IMR-90 (cell line): ENCODE data around the gene RPUSD4. TPM values are rescaled to one million over a fixed set of nuclear protein-coding genes. Genes with fewer than 3 reads are reported as not detected.

Source experiments
- ATAC-seq: fragments of 200-7000 bp; cut with Tn5 transposase; 2 replicates; pipeline ENCODE4 v1.9.1; 2020; ENCODE audit warnings: low read depth, mild to moderate bottlenecking, moderate library complexity
- BruUV-seq: library from RNA; stranded (reverse); fragments of 400-500 nt; replicated peaks from 2 replicates; lab custom pipeline; 2021; lab: Mats Ljungman, UMichigan
- CTCF ChIA-PET: fragments of 300-600 bp; formaldehyde crosslinking; extraction: SDS; loops from one replicate; lab custom pipeline; 2021; ENCODE audit warnings: antibody characterized with exemption; lab: Yijun Ruan, JAX
- POLR2A ChIA-PET: fragments of 300-600 bp; sonication (Branson Sonifier 250); formaldehyde crosslinking; loops from one replicate; lab custom pipeline; 2022; ENCODE audit warnings: antibody characterized with exemption; ENCODE audit not compliant: unreplicated experiment; lab: Charles Lee
- DNase-seq: peaks from one replicate; pipeline ENCODE4 v3.0.0; 2013
- H2AFZ ChIP-seq: replicated peaks from 2 replicates; pipeline ENCODE3; 2013; ENCODE audit warnings: low read length, mild to moderate bottlenecking; ENCODE audit not compliant: poor library complexity
- H2AK5ac ChIP-seq: 2 replicates; pipeline ENCODE4 v1.6.1; 2013; ENCODE audit warnings: low read depth, low read length, inconsistent platforms
- H2AK9ac ChIP-seq: replicated peaks from 2 replicates; pipeline ENCODE3; 2013; ENCODE audit warnings: mild to moderate bottlenecking, low read depth, low read length, moderate library complexity; ENCODE audit not compliant: poor library complexity
- H2BK120ac ChIP-seq: 2 replicates; pipeline ENCODE4 v1.6.1; 2013; ENCODE audit warnings: low read depth, low read length, inconsistent platforms
- H2BK15ac ChIP-seq: 3 replicates; pipeline ENCODE4 v1.6.1; 2013; ENCODE audit warnings: low read depth, low read length, inconsistent platforms
- H2BK20ac ChIP-seq: 2 replicates; pipeline ENCODE4 v1.6.1; 2013; ENCODE audit warnings: low read depth, mild to moderate bottlenecking, inconsistent platforms, low read length, moderate library complexity
- H2BK5ac ChIP-seq: 2 replicates; pipeline ENCODE4 v1.6.1; 2013; ENCODE audit warnings: mild to moderate bottlenecking, low read depth, low read length, inconsistent platforms; ENCODE audit not compliant: poor library complexity, severe bottlenecking
- H3K14ac ChIP-seq: replicated peaks from 2 replicates; pipeline ENCODE4 v1.6.1; 2013; ENCODE audit warnings: low read depth, low read length, inconsistent platforms
- H3K18ac ChIP-seq: 2 replicates; pipeline ENCODE4 v1.6.1; 2013; ENCODE audit warnings: low read depth, low read length, control low read depth
- H3K23ac ChIP-seq: 2 replicates; pipeline ENCODE4 v1.6.1; 2013; ENCODE audit warnings: low read depth, low read length, inconsistent platforms
- H3K27ac ChIP-seq: 2 replicates; pipeline ENCODE4 v1.5.1; 2013; ENCODE audit warnings: mild to moderate bottlenecking, control low read depth, low read length; ENCODE audit not compliant: insufficient read depth
- H3K27me3 ChIP-seq: 2 replicates; pipeline ENCODE4 v1.6.1; 2013; ENCODE audit warnings: low read length; ENCODE audit not compliant: control insufficient read depth, insufficient read depth
- H3K36me3 ChIP-seq: 2 replicates; pipeline ENCODE4 v1.6.1; 2013; ENCODE audit warnings: low read length, mixed read lengths; ENCODE audit not compliant: control insufficient read depth, insufficient read depth
- H3K4ac ChIP-seq: 2 replicates; pipeline ENCODE4 v1.6.1; 2013; ENCODE audit warnings: low read depth, low read length, inconsistent platforms
- H3K4me1 ChIP-seq: 2 replicates; pipeline ENCODE4 v1.6.1; 2013; ENCODE audit warnings: low read length, mixed read lengths; ENCODE audit not compliant: control insufficient read depth, insufficient read depth
- H3K4me2 ChIP-seq: 2 replicates; pipeline ENCODE4 v1.6.1; 2013; ENCODE audit warnings: low read depth, mild to moderate bottlenecking, control low read depth, low read length, moderate library complexity
- H3K4me3 ChIP-seq: 2 replicates; pipeline ENCODE4 v1.5.1; 2013; ENCODE audit warnings: low read depth, mild to moderate bottlenecking, control low read depth, low read length, moderate library complexity; ENCODE audit not compliant: insufficient read depth
- H3K56ac ChIP-seq: 2 replicates; pipeline ENCODE4 v1.6.1; 2013; ENCODE audit warnings: low read length, inconsistent platforms; ENCODE audit not compliant: insufficient read depth; ENCODE audit errors: extremely low read depth
- H3K79me1 ChIP-seq, 2 experiments: 2 replicates each; pipeline ENCODE4 v1.6.1; 2013; ENCODE audit warnings: low read length in 2 of 2, inconsistent platforms in 1 of 2, low read depth in 1 of 2
- H3K9ac ChIP-seq: 2 replicates; pipeline ENCODE4 v1.6.1; 2013; ENCODE audit warnings: low read depth, low read length, control low read depth
- H3K9me1 ChIP-seq: 2 replicates; pipeline ENCODE4 v1.6.1; 2013; ENCODE audit warnings: low read length, inconsistent platforms; ENCODE audit not compliant: insufficient read depth
- H3K9me3 ChIP-seq: 2 replicates; pipeline ENCODE4 v1.6.1; 2013; ENCODE audit warnings: low read length; ENCODE audit not compliant: control insufficient read depth, insufficient read depth
- H4K20me1 ChIP-seq: 2 replicates; pipeline ENCODE4 v1.6.1; 2013; ENCODE audit warnings: low read length, inconsistent platforms; ENCODE audit not compliant: insufficient read depth
- H4K5ac ChIP-seq: 2 replicates; pipeline ENCODE4 v1.6.1; 2013; ENCODE audit warnings: mild to moderate bottlenecking, low read depth, low read length, control low read depth
- H4K8ac ChIP-seq, 2 experiments: 2 replicates each; pipeline ENCODE4 v1.6.1; 2013; ENCODE audit warnings: low read depth in 2 of 2, low read length in 2 of 2, control low read depth in 1 of 2, inconsistent platforms in 1 of 2
- H4K91ac ChIP-seq: 2 replicates; pipeline ENCODE4 v1.6.1; 2013; ENCODE audit warnings: low read depth, low read length, inconsistent platforms; ENCODE audit not compliant: insufficient read depth
- CEBPB ChIP-seq: IDR thresholded peaks from 2 replicates; pipeline ENCODE4 v1.6.1; 2012; ENCODE audit warnings: low read depth, low read length, improper control_type of control experiment
- FOS ChIP-seq: fragments of 150-350 bp; IDR thresholded peaks from 2 replicates; pipeline ENCODE4 v1.6.1; 2016; ENCODE audit warnings: low read depth, low read length
- MAZ ChIP-seq: IDR thresholded peaks from 2 replicates; pipeline ENCODE4 v1.6.1; 2012; ENCODE audit warnings: low read depth, mild to moderate bottlenecking, low read length, improper control_type of control experiment, moderate library complexity, borderline replicate concordance
- MXI1 ChIP-seq: IDR thresholded peaks from 2 replicates; pipeline ENCODE4 v1.6.1; 2012; ENCODE audit warnings: low read depth, mild to moderate bottlenecking, low read length, moderate library complexity, borderline replicate concordance
- POLR2A ChIP-seq: IDR thresholded peaks from 2 replicates; pipeline ENCODE4 v1.6.1; 2012; ENCODE audit warnings: mild to moderate bottlenecking, low read depth, low read length
- RAD21 ChIP-seq: IDR thresholded peaks from 2 replicates; pipeline ENCODE4 v1.6.1; 2012; ENCODE audit warnings: low read length, improper control_type of control experiment
- SMC3 ChIP-seq: fragments of 150-350 bp; IDR thresholded peaks from 2 replicates; pipeline ENCODE4 v1.6.1; 2016; ENCODE audit warnings: low read depth, mild to moderate bottlenecking, antibody characterized with exemption, low read length, moderate library complexity
- WGBS, 2 experiments: methylation state at CpG; one replicate each; pipeline versions ENCODE4 v1.1.5 to v1.1.7; 2013; ENCODE audit warnings: missing lambda C conversion rate in 2 of 2; ENCODE audit not compliant: insufficient read length in 1 of 2; ENCODE audit errors: extremely low coverage in 2 of 2; 5-methylcytosine and 5-hydroxymethylcytosine counted together
- dilution Hi-C: fragments of 300-500 bp; cut with HindIII; formaldehyde crosslinking; loops from one replicate; pipeline ENCODE4 v1.14.3; 2018; ENCODE audit warnings: low sequenced_read_pairs; ENCODE audit not compliant: unreplicated experiment
- in situ Hi-C: fragments of 300-500 bp; cut with MboI; formaldehyde crosslinking; loops from 3 replicates; pipeline ENCODE4 v1.14.3; 2019; ENCODE audit warnings: low sequenced_read_pairs, inconsistent platforms, mixed read lengths
- intact Hi-C: fragments of 100-400 bp; cut with micrococcal nuclease; formaldehyde crosslinking; loops from 2 replicates; pipeline ENCODE4 v1.10.0; 2022
- polyA plus RNA-seq, 3 experiments: library from polyadenylated mRNA; depleted of rRNA; stranded (reverse); fragments of >200 nt; gene quantifications; 2 replicates each; pipeline ENCODE4 v1.2.3, GENCODE V29; 2012; ENCODE audit warnings: low replicate concordance in 1 of 3
- total RNA-seq: library from RNA; depleted of rRNA; stranded (reverse); fragments of >200 nt; gene quantifications from 2 replicates; pipeline ENCODE4 v1.2.3, GENCODE V29; 2012
- TF ChIP-seq, protein P1 (sequence below): conservative IDR thresholded peaks from 2 replicates; pipeline ENCODE4 v1.5.1; 2012; ENCODE audit warnings: mild to moderate bottlenecking, low read depth, low read length, improper control_type of control experiment

Gene RPUSD4
- total and polyA plus RNA-seq, 2 of the 4 experiments (the other 2 are of a cell fraction): 22.1 to 30.6 TPM

DNA sequence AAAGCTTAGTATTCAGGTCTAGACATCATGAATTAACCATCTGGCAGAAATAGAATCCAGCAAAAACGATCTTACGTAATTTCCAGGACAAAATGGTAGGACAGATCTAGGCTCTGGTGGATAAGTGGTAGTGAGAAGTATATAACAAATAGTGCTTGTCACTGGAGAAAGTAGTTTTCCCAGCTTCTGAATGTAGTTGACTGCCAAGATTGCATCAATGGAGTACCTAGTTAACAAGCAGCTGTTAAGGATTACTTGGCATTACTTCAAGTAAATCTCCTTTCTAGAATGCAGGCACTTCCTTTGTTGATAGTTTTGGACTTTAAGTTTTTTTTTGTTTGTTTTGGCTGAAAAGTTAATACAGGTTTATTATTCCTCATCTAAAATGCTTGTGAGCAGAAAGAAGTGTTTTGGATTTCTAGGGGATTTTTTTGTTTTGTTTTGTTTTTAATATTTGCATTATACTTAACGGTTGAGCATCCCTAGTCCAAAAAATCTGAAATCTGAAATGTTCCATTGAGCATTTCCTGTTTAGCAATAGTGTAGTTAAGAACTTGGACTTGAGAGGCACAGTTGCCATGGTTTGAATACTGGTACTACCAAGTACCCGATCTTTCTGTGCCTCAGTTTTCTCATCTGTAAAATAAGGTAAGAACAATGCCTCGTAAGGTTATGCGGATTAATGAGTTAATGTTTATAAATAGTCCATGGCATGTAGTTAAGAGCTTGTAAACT lies 20.4 kb upstream of the RPUSD4 start:
- Histone ChIP-seq H3K9me1 (no peaks in the 10 kb centered on the region), H2AK5ac (no peak overlapping the region), H3K23ac (no peak overlapping the region), H2BK120ac (no peak overlapping the region), H4K91ac (no peak overlapping the region), H3K56ac (no peak overlapping the region), H3K36me3 (peaks cover 2% of the 10 kb centered on the region; the same call in 1 of the 2 replicates), H2BK20ac (no peak overlapping the region), H3K79me1 (peaks cover 16 to 36% of the 10 kb centered on the region in 2 experiments), H3K27me3 (no peaks in the 10 kb centered on the region), H4K8ac (no peak overlapping the region), H3K9me3 (no peaks in the 10 kb centered on the region), H3K9ac (no peak overlapping the region), H3K18ac (no peak overlapping the region), H3K4me3 (no peak overlapping the region), H2BK15ac (no peak overlapping the region), H4K20me1 (peaks cover 13% of the 10 kb centered on the region; the same call in 1 of the 2 replicates), H3K4ac (no peak overlapping the region), H2BK5ac (no peak overlapping the region), H4K5ac (no peak overlapping the region), H3K4me1 (peaks cover 1% of the 10 kb centered on the region; the same call in 1 of the 2 replicates), H2AFZ (no peak overlapping the region), H2AK9ac (no peak overlapping the region), H3K4me2 (no peak overlapping the region), H3K27ac (no peak overlapping the region), H3K14ac (no peak overlapping the region)
- peak; percentile 19; the same call in 1 of the 2 replicates for ATAC-seq
- DNase-seq: peak; percentile 66
- POLR2A ChIA-PET: no interaction called here
- TF ChIP-seq POLR2A (no peak), RAD21 (no peak), CEBPB (0 out of 2 replicates have a peak, but pooled peaks have one; percentile 3), SMC3 (no peak), MAZ (no peak), MXI1 (no peak), FOS (no peak)
- TF ChIP-seq, protein P1, sequence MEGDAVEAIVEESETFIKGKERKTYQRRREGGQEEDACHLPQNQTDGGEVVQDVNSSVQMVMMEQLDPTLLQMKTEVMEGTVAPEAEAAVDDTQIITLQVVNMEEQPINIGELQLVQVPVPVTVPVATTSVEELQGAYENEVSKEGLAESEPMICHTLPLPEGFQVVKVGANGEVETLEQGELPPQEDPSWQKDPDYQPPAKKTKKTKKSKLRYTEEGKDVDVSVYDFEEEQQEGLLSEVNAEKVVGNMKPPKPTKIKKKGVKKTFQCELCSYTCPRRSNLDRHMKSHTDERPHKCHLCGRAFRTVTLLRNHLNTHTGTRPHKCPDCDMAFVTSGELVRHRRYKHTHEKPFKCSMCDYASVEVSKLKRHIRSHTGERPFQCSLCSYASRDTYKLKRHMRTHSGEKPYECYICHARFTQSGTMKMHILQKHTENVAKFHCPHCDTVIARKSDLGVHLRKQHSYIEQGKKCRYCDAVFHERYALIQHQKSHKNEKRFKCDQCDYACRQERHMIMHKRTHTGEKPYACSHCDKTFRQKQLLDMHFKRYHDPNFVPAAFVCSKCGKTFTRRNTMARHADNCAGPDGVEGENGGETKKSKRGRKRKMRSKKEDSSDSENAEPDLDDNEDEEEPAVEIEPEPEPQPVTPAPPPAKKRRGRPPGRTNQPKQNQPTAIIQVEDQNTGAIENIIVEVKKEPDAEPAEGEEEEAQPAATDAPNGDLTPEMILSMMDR: no peak
- intact Hi-C loops: no loop called here
- 40% methylated on average over 1 of the region's 6 CpGs; no CpG with 5 or more reads in 1 of the 2 experiments for WGBS, 2 experiments
- dilution Hi-C loops: no loop called here
- in situ Hi-C loops: no loop called here
- no TSS peak for BruUV-seq
- CTCF ChIA-PET: interaction anchor here (0.7 kb wide), 1 partner anchor 14 kb away, joined by 3 read pairs; no protein-coding TSS in a partner anchor
